GM12878 (cell line): ENCODE measurements around the gene GPR119.

Experiments used
- CTCF ChIP-seq, 3 experiments: IDR thresholded peaks in 2 of 3; conservative IDR thresholded peaks in 1 of 3; 2 replicates each; pipeline ENCODE4 v1.5.1; 2011; ENCODE audit warnings: low read depth in 3 of 3, low read length in 3 of 3, mild to moderate bottlenecking in 3 of 3, control low read depth in 2 of 3, moderate library complexity in 2 of 3, inconsistent platforms in 1 of 3, mixed read lengths in 1 of 3; ENCODE audit not compliant: control insufficient read depth in 2 of 3, insufficient read depth in 1 of 3; ENCODE audit errors: extremely low read depth in 1 of 3
- FOXM1 ChIP-seq: IDR thresholded peaks from 2 replicates; pipeline ENCODE4 v1.6.1; 2012; ENCODE audit warnings: low read depth, mild to moderate bottlenecking, inconsistent platforms, low read length, moderate library complexity
- HDAC6 ChIP-seq: fragments of 200-600 bp; sonication (generic); IDR thresholded peaks from one replicate; pipeline ENCODE4 v1.8.0; 2017; ENCODE audit warnings: antibody characterized with exemption; ENCODE audit not compliant: unreplicated experiment
- LARP7 ChIP-seq: fragments of 450-650 bp; IDR thresholded peaks from 2 replicates; pipeline ENCODE4 v1.6.1; 2017; ENCODE audit warnings: mild to moderate bottlenecking

GRCh38 chrX:130413415-130413814 lies 27.9 kb upstream of the GPR119 start:
- no peak for TF ChIP-seq LARP7
- TF ChIP-seq CTCF (IDR thresholded peaks at IDR 0.05 in 2 of 3, conservative IDR thresholded peaks at IDR 0.05 in 1 of 3; ENCODE audit: control insufficient read depth in 2 of 3, extremely low read depth in 1 of 3, insufficient read depth in 1 of 3, low read depth in 3 of 3, low read length in 3 of 3), result no peak
- no peak for TF ChIP-seq FOXM1
- TF ChIP-seq HDAC6, result no peak
